CD4-positive, alpha-beta T cell treated with Interleukin-1 beta for 1 hour (primary cell): ENCODE data around the gene NAA40.

Source experiments
- DNase-seq, 2 donors: peaks; one replicate each; pipeline ENCODE4 v3.0.0-alpha.2; 2020 to 2022

NAA40 gene

GRCh38 chr11:63993100-63993499, 54.3 kb downstream of the NAA40 start:
- DNase-seq: no peak

GRCh38 chr11:63993993-63994392, 55.2 kb downstream of the NAA40 start:
- no peak for DNase-seq

- no peak for DNase-seq
These were observed 57.7 kb downstream of the NAA40 start for GRCh38 chr11:63996512-63996911.

GRCh38 chr11:63997104-63997700, 58.4 kb downstream of the NAA40 start:
- no peak for DNase-seq

GRCh38 chr11:63997801-63998337, 59.1 kb downstream of the NAA40 start:
- no peak for DNase-seq

- DNase-seq: no peak
These were observed 60.0 kb downstream of the NAA40 start for GRCh38 chr11:63998558-63999348.

GRCh38 chr11:63999349-64000025, 60.7 kb downstream of the NAA40 start:
- DNase-seq: peak; percentile 56 to 65

GRCh38 chr11:64000026-64000739, 61.4 kb downstream of the NAA40 start:
- DNase-seq: peak; percentile 77 to 80

GRCh38 chr11:64000740-64001483, 62.1 kb downstream of the NAA40 start:
- no peak for DNase-seq

- DNase-seq: no peak
These were observed 63.0 kb downstream of the NAA40 start for GRCh38 chr11:64001484-64002420.

GRCh38 chr11:64003807-64004589, 65.2 kb downstream of the NAA40 start:
- DNase-seq: no peak

GRCh38 chr11:64004590-64004984, 65.8 kb downstream of the NAA40 start:
- DNase-seq: no peak

- no peak for DNase-seq
These were observed 66.9 kb downstream of the NAA40 start for GRCh38 chr11:64005691-64006090.

GRCh38 chr11:64006398-64006797, 67.6 kb downstream of the NAA40 start:
- DNase-seq: no peak
